ENCODE results near the gene CPLX3. TPM values are rescaled to one million over a fixed set of nuclear protein-coding genes. Genes with fewer than 3 reads are reported as not detected.
A peak's percentile ranks its signal among the peaks of the same experiment; 100 is the strongest.

CPLX3 gene
- total and polyA plus RNA-seq, 2 of the 8 experiments (the other 6 are each of a cell fraction or from before 2014, with no cell fraction given), result 0.17 TPM; not detected in 1

- no peak overlapping the region for H3K18ac ChIP-seq (ENCODE audit: extremely low read depth, low read length)
- no peak overlapping the region for H2BK5ac ChIP-seq (ENCODE audit: low read depth, low read length)
- H3K27ac ChIP-seq (ENCODE audit: low read depth, low read length), result peak overlapping the region; percentile 47; the same call in 1 of the 2 replicates
- no peaks in the 10 kb centered on the region for H3K23me2 ChIP-seq (ENCODE audit: low read depth, low read length)
- H3K14ac ChIP-seq (ENCODE audit: insufficient read length), result no peak overlapping the region
- H2BK20ac ChIP-seq (ENCODE audit: low read length), result no peak overlapping the region
- ChIA-PET CTCF (ENCODE audit: partially characterized antibody) (interaction anchor here (0.6 to 6.6 kb wide), 24 partner anchors 9 to 1601 kb away, joined by 3 to 52 read pairs (median 4); partner anchors contain the start of genes CPLX3 and RPP25), POLR2A (ENCODE audit: partially characterized antibody) (interaction anchor here (0.6 to 1.6 kb wide), 2 partner anchors 72 to 76 kb away, joined by 3 read pairs; no protein-coding TSS in a partner anchor)
- no peak overlapping the region for H3K4ac ChIP-seq (replicated peaks; ENCODE audit: insufficient read length, low read depth, low read length)
- H4K91ac ChIP-seq (replicated peaks; ENCODE audit: insufficient read length, low read length), result no peak overlapping the region
- H3K79me2 ChIP-seq (ENCODE audit: control insufficient read depth in 1 of 2, insufficient read depth in 2 of 2, low read length in 2 of 2), result no peaks in the 10 kb centered on the region
- H2BK120ac ChIP-seq (replicated peaks; ENCODE audit: low read depth, low read length), result no peak overlapping the region
- H3K9ac ChIP-seq (replicated peaks in 1 of 4; ENCODE audit: extremely low read depth in 1 of 4, low read depth in 3 of 4, low read length in 3 of 4), result no peak overlapping the region
- 0 out of 2 replicates have a peak overlapping the region, but pooled peaks have one; percentile 7 for H2BK12ac ChIP-seq (ENCODE audit: low read depth, low read length)
- no peak overlapping the region for H2AK5ac ChIP-seq (ENCODE audit: low read depth, low read length)
- H3K9me3 ChIP-seq (ENCODE audit: insufficient read depth in 2 of 2, low read depth in 1 of 2, low read length in 1 of 2), result no peaks in the 10 kb centered on the region
- no peaks in the 10 kb centered on the region; a peak in 1 of 8 replicates for H3K36me3 ChIP-seq (ENCODE audit: control insufficient read depth in 2 of 4, insufficient read depth in 4 of 4, low read length in 3 of 4)
- H3K27me3 ChIP-seq (replicated peaks in 1 of 4; ENCODE audit: control insufficient read depth in 3 of 4, extremely low read depth in 1 of 4, insufficient read depth in 3 of 4, low read length in 3 of 4), result no peaks in the 10 kb centered on the region; a peak in 1 of 7 replicates
- peaks cover 0 to 2% of the 10 kb centered on the region in 2 experiments for H4K20me1 ChIP-seq (replicated peaks in 1 of 2; ENCODE audit: control insufficient read depth in 1 of 2, insufficient read depth in 2 of 2, low read length in 2 of 2)
- H3K4me2 ChIP-seq (ENCODE audit: insufficient read depth in 1 of 2, low read depth in 2 of 2, low read length in 2 of 2), result no peak overlapping the region
- H2BK15ac ChIP-seq (ENCODE audit: low read length), result no peak overlapping the region
- FAIRE-seq (peak; percentile 93), DNase-seq (ENCODE audit: low read depth in 1 of 2, low spot score in 2 of 2) (peak; percentile 82 to 98)
- no peak overlapping the region for H4K5ac ChIP-seq (ENCODE audit: insufficient read length, low read depth, low read length)
- no peak overlapping the region for H2AFZ ChIP-seq (ENCODE audit: low read length)
- H3K4me1 ChIP-seq (replicated peaks in 1 of 4; ENCODE audit: control insufficient read depth in 3 of 4, insufficient read depth in 4 of 4, low read length in 3 of 4), result peaks cover 0 to 4% (median 2%) of the 10 kb centered on the region in 4 experiments; a peak in 4 of 7 replicates
- no peak overlapping the region for H3K23ac ChIP-seq (ENCODE audit: insufficient read length)
- no peak overlapping the region for H3K56ac ChIP-seq (replicated peaks; ENCODE audit: insufficient read length, low read depth, low read length)
- no peak overlapping the region for H4K8ac ChIP-seq (ENCODE audit: extremely low read depth, insufficient read depth, low read length)
- no peak overlapping the region for H3K4me3 ChIP-seq (ENCODE audit: extremely low read depth in 1 of 4, insufficient read depth in 2 of 4, low read depth in 3 of 4, low read length in 4 of 4)
- WGBS, 2 experiments (ENCODE audit: extremely low coverage in 1 of 2, insufficient coverage in 1 of 2, insufficient read length in 1 of 2, insufficient replicate concordance in 2 of 2, low coverage in 1 of 2, low lambda C conversion rate in 2 of 2, missing lambda C conversion rate in 1 of 2), result 48% methylated on average over 5 of the region's 5 CpGs; no CpG with 5 or more reads in 1 of the 2 experiments
- H3K79me1 ChIP-seq (ENCODE audit: low read depth, low read length), result no peaks in the 10 kb centered on the region
- no peak for TF ChIP-seq BRCA1 (IDR thresholded peaks at IDR 0.05; ENCODE audit: low read depth, low read length)
- TF ChIP-seq TCF12 (IDR thresholded peaks at IDR 0.05; ENCODE audit: low read depth, low read length), result 0 out of 2 replicates have a peak, but pooled peaks have one; percentile 55
- no peak for TF ChIP-seq RBBP5 (IDR thresholded peaks at IDR 0.05; ENCODE audit: borderline replicate concordance, low read depth, low read length)
- no peak for TF ChIP-seq SAP30 (IDR thresholded peaks at IDR 0.05; ENCODE audit: insufficient read depth, insufficient replicate concordance, low read length)
- no peak for TF ChIP-seq EZH2 (IDR thresholded peaks at IDR 0.05; ENCODE audit: low read depth, low read length, severe bottlenecking)
- no peak for TF ChIP-seq RFX5 (IDR thresholded peaks at IDR 0.05; ENCODE audit: borderline replicate concordance, low read depth, low read length)
- TF ChIP-seq EGR1 (IDR thresholded peaks at IDR 0.05; ENCODE audit: borderline replicate concordance, low read depth, low read length), result peak; percentile 18; the same call in 1 of the 2 replicates
- TF ChIP-seq TBP (IDR thresholded peaks at IDR 0.05; ENCODE audit: low read depth, low read length), result no peak
- no peak for TF ChIP-seq SIX5 (IDR thresholded peaks at IDR 0.05; ENCODE audit: low read depth, low read length)
- 0 out of 2 replicates have a peak, but pooled peaks have one; percentile 50 for TF ChIP-seq TEAD4 (IDR thresholded peaks at IDR 0.05; ENCODE audit: low read depth, low read length)
- TF ChIP-seq CEBPB (IDR thresholded peaks at IDR 0.05; ENCODE audit: low read depth, low read length), result no peak
- peak; percentile 66; the same call in 1 of the 2 replicates for TF ChIP-seq BACH1 (IDR thresholded peaks at IDR 0.05; ENCODE audit: low read length)
- TF ChIP-seq RAD21 (IDR thresholded peaks at IDR 0.05 in 1 of 2, conservative IDR thresholded peaks at IDR 0.05 in 1 of 2; ENCODE audit: low read depth in 2 of 2, low read length in 2 of 2), result peak; percentile 62 to 76
Measured at GRCh38 chr15:74835312-74835823, 8.9 kb downstream of the CPLX3 start.

Data from H1 (cell line).